WTC11 (cell line): ENCODE data around the gene KRT4. TPM values are rescaled to one million over a fixed set of nuclear protein-coding genes. Genes with fewer than 3 reads are reported as not detected.
A peak's percentile ranks its signal among the peaks of the same experiment; 100 is the strongest.

ENCODE experiments used
- ATAC-seq: fragments of 200-7000 bp; cut with Tn5 transposase; 2 replicates; pipeline ENCODE4 v1.10.0; 2021; ENCODE audit warnings: mild to moderate bottlenecking, moderate library complexity
- CTCF ChIA-PET: fragments of 300-600 bp; sonication (Branson Sonifier 250); formaldehyde crosslinking; loops from one replicate; lab custom pipeline; 2021; ENCODE audit warnings: antibody characterized with exemption; lab: Charles Lee
- POLR2A ChIA-PET: fragments of 350-600 bp; sonication (Branson Sonifier 250); formaldehyde crosslinking; loops from one replicate; lab custom pipeline; 2021; ENCODE audit warnings: antibody characterized with exemption; lab: Charles Lee
- DNase-seq: peaks from one replicate; pipeline ENCODE4 v3.0.0; 2021; ENCODE audit warnings: low spot score
- H3K27ac Mint-ChIP-seq: 2 replicates; pipeline ENCODE4 v1.8.0; 2021; ENCODE audit warnings: mixed read lengths
- H3K27me3 Mint-ChIP-seq: 2 replicates; pipeline ENCODE4 v1.8.0; 2021; ENCODE audit warnings: low read depth, mild to moderate bottlenecking, moderate library complexity, mixed read lengths
- H3K36me3 Mint-ChIP-seq: 2 replicates; pipeline ENCODE4 v1.8.0; 2021; ENCODE audit warnings: mixed read lengths
- H3K4me1 Mint-ChIP-seq: 2 replicates; pipeline ENCODE4 v1.8.0; 2022; ENCODE audit warnings: mixed read lengths
- H3K4me3 Mint-ChIP-seq: 2 replicates; pipeline ENCODE4 v1.8.0; 2021; ENCODE audit warnings: mild to moderate bottlenecking, moderate library complexity, mixed read lengths
- H3K9me3 Mint-ChIP-seq: 2 replicates; pipeline ENCODE4 v1.8.0; 2021; ENCODE audit warnings: mixed read lengths
- MYBL2 ChIP-seq: sonication (generic); formaldehyde crosslinking; IDR thresholded peaks from 2 replicates; pipeline ENCODE4 v1.8.1; 2023; ENCODE audit warnings: mild to moderate bottlenecking, moderate library complexity, missing genetic modification reagents
- SOX15 ChIP-seq: fragments of 250-450 bp; sonication (Bioruptor Pico); IDR thresholded peaks from 2 replicates; pipeline ENCODE4 v1.9.0; 2021; ENCODE audit warnings: mild to moderate bottlenecking
- TEAD1 ChIP-seq: sonication (generic); formaldehyde crosslinking; IDR thresholded peaks from 2 replicates; pipeline ENCODE4 v1.8.0; 2022; ENCODE audit warnings: mild to moderate bottlenecking, missing genetic modification reagents
- ZNF232 ChIP-seq: sonication (generic); formaldehyde crosslinking; IDR thresholded peaks from 2 replicates; pipeline ENCODE4 v1.8.0; 2022; ENCODE audit warnings: mild to moderate bottlenecking, missing genetic modification reagents
- total RNA-seq: library from RNA; stranded (reverse); gene quantifications from 3 replicates; pipeline ENCODE4 v1.2.3, GENCODE V29; 2021
- TF ChIP-seq, protein P1 (sequence below): sonication (generic); formaldehyde crosslinking; IDR thresholded peaks from 2 replicates; pipeline ENCODE4 v1.8.1; 2023; ENCODE audit warnings: mild to moderate bottlenecking, missing genetic modification reagents
- TF ChIP-seq, protein P2 (sequence below): sonication (generic); formaldehyde crosslinking; IDR thresholded peaks from 2 replicates; pipeline ENCODE4 v1.8.0; 2023; ENCODE audit warnings: missing genetic modification reagents, mild to moderate bottlenecking, borderline replicate concordance
- TF ChIP-seq, protein P3 (sequence below): fragments of 250-450 bp; sonication (Bioruptor Pico); IDR thresholded peaks from 2 replicates; pipeline ENCODE4 v1.9.0; 2021; ENCODE audit warnings: mild to moderate bottlenecking, borderline replicate concordance

The KRT4 gene
- total RNA-seq, 1 experiment from 2014 or later = not detected

DNA sequence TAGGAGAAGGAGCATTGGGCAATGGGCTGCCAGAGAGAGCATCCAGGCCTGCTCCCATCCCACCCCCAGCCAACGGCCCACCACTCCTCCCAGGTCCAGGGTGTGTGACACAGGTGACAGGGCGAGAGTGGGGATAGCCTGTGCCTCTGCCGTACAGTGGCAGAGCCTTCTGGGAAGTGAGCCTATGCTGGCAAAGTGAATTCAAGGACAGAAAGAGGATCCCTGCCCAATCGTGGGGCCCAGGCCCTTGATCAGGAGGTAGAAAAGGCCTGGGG is 20.7 kb upstream of the KRT4 start:
- DNase-seq (no peak), ATAC-seq (no peak)
- H3K27ac Mint-ChIP-seq = no peak overlapping the region; the same call in 1 of the 2 replicates
- no peak for TF ChIP-seq MYBL2 (CRISPR knock-in tag)
- POLR2A ChIA-PET = no interaction called here
- H3K36me3 Mint-ChIP-seq = no peaks in the 10 kb centered on the region
- no peak overlapping the region for H3K4me3 Mint-ChIP-seq
- H3K4me1 Mint-ChIP-seq = no peaks in the 10 kb centered on the region
- peaks cover 2% of the 10 kb centered on the region; the same call in 1 of the 2 replicates for H3K27me3 Mint-ChIP-seq
- CTCF ChIA-PET = no interaction called here
- no peaks in the 10 kb centered on the region for H3K9me3 Mint-ChIP-seq

DNA sequence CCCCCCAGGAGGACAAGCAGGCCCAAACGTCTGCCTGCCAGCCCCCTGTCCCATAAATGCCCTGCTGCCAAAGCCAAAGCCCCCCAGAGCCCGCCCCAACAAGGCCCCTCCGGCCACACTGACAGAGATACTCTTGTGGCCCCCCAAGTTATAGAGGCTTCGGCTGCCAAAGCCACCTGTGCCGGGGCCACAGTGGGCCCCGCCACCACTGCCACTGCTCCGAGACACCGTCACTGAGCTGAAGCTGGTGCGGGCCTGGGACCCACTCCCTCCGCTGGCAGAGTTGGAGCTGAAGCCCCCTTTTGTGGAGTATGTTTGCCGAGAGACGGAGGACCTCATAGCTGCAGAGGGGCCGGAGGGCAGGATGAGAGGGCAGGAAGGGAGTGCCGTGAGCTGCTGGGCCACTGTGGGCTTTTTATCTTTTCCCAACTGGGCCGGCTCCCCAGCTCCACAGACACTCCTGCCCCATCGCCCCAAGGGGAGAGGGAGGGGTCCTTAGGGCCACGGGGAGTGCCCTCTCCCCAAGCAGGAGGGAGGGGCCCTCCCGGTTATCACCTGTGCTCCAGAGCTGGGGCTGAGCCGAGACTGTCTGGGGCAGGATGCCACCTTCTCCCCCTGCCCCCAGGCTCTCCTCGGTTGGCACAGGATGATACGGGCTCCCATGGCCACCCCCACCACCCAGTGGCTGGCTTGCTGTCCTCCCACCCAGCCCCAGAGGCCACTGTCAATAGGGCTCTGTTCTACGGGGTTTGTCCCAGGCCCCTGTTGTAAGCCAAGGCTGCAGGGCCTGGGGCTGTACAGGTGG is 20.2 kb upstream of the KRT4 start, which contains the start of gene KRT79:
Gene KRT79 (minus strand): TSS at position 390 of the 805 bp plus-strand sequence. CDS start 51 bp downstream, at position 339.
- H3K36me3 Mint-ChIP-seq = no peaks in the 10 kb centered on the region
- ATAC-seq (no peak), DNase-seq (no peak)
- ChIA-PET CTCF (interaction anchor here (1.0 kb wide), 1 partner anchor 31 kb away, joined by 4 read pairs; no protein-coding TSS in a partner anchor), POLR2A (no interaction called here)
- peak within 1 kb of the TSS; percentile 9; the same call in 1 of the 2 replicates for H3K27ac Mint-ChIP-seq
- H3K27me3 Mint-ChIP-seq = peaks cover 2% of the 10 kb centered on the region; the same call in 1 of the 2 replicates
- H3K4me3 Mint-ChIP-seq = no peak within 1 kb of the TSS
- H3K9me3 Mint-ChIP-seq = no peaks in the 10 kb centered on the region
- TF ChIP-seq, protein P1, sequence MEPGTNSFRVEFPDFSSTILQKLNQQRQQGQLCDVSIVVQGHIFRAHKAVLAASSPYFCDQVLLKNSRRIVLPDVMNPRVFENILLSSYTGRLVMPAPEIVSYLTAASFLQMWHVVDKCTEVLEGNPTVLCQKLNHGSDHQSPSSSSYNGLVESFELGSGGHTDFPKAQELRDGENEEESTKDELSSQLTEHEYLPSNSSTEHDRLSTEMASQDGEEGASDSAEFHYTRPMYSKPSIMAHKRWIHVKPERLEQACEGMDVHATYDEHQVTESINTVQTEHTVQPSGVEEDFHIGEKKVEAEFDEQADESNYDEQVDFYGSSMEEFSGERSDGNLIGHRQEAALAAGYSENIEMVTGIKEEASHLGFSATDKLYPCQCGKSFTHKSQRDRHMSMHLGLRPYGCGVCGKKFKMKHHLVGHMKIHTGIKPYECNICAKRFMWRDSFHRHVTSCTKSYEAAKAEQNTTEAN = no peak
- TF ChIP-seq, protein P2, sequence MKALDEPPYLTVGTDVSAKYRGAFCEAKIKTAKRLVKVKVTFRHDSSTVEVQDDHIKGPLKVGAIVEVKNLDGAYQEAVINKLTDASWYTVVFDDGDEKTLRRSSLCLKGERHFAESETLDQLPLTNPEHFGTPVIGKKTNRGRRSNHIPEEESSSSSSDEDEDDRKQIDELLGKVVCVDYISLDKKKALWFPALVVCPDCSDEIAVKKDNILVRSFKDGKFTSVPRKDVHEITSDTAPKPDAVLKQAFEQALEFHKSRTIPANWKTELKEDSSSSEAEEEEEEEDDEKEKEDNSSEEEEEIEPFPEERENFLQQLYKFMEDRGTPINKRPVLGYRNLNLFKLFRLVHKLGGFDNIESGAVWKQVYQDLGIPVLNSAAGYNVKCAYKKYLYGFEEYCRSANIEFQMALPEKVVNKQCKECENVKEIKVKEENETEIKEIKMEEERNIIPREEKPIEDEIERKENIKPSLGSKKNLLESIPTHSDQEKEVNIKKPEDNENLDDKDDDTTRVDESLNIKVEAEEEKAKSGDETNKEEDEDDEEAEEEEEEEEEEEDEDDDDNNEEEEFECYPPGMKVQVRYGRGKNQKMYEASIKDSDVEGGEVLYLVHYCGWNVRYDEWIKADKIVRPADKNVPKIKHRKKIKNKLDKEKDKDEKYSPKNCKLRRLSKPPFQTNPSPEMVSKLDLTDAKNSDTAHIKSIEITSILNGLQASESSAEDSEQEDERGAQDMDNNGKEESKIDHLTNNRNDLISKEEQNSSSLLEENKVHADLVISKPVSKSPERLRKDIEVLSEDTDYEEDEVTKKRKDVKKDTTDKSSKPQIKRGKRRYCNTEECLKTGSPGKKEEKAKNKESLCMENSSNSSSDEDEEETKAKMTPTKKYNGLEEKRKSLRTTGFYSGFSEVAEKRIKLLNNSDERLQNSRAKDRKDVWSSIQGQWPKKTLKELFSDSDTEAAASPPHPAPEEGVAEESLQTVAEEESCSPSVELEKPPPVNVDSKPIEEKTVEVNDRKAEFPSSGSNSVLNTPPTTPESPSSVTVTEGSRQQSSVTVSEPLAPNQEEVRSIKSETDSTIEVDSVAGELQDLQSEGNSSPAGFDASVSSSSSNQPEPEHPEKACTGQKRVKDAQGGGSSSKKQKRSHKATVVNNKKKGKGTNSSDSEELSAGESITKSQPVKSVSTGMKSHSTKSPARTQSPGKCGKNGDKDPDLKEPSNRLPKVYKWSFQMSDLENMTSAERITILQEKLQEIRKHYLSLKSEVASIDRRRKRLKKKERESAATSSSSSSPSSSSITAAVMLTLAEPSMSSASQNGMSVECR (CRISPR knock-in tag) = no peak
- TF ChIP-seq SOX15 (CRISPR knock-in tag) (no peak), ZNF232 (CRISPR knock-in tag) (no peak)
- TF ChIP-seq, protein P3, sequence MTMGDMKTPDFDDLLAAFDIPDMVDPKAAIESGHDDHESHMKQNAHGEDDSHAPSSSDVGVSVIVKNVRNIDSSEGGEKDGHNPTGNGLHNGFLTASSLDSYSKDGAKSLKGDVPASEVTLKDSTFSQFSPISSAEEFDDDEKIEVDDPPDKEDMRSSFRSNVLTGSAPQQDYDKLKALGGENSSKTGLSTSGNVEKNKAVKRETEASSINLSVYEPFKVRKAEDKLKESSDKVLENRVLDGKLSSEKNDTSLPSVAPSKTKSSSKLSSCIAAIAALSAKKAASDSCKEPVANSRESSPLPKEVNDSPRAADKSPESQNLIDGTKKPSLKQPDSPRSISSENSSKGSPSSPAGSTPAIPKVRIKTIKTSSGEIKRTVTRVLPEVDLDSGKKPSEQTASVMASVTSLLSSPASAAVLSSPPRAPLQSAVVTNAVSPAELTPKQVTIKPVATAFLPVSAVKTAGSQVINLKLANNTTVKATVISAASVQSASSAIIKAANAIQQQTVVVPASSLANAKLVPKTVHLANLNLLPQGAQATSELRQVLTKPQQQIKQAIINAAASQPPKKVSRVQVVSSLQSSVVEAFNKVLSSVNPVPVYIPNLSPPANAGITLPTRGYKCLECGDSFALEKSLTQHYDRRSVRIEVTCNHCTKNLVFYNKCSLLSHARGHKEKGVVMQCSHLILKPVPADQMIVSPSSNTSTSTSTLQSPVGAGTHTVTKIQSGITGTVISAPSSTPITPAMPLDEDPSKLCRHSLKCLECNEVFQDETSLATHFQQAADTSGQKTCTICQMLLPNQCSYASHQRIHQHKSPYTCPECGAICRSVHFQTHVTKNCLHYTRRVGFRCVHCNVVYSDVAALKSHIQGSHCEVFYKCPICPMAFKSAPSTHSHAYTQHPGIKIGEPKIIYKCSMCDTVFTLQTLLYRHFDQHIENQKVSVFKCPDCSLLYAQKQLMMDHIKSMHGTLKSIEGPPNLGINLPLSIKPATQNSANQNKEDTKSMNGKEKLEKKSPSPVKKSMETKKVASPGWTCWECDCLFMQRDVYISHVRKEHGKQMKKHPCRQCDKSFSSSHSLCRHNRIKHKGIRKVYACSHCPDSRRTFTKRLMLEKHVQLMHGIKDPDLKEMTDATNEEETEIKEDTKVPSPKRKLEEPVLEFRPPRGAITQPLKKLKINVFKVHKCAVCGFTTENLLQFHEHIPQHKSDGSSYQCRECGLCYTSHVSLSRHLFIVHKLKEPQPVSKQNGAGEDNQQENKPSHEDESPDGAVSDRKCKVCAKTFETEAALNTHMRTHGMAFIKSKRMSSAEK (CRISPR knock-in tag) = no peak
- H3K4me1 Mint-ChIP-seq = no peaks in the 10 kb centered on the region

DNA sequence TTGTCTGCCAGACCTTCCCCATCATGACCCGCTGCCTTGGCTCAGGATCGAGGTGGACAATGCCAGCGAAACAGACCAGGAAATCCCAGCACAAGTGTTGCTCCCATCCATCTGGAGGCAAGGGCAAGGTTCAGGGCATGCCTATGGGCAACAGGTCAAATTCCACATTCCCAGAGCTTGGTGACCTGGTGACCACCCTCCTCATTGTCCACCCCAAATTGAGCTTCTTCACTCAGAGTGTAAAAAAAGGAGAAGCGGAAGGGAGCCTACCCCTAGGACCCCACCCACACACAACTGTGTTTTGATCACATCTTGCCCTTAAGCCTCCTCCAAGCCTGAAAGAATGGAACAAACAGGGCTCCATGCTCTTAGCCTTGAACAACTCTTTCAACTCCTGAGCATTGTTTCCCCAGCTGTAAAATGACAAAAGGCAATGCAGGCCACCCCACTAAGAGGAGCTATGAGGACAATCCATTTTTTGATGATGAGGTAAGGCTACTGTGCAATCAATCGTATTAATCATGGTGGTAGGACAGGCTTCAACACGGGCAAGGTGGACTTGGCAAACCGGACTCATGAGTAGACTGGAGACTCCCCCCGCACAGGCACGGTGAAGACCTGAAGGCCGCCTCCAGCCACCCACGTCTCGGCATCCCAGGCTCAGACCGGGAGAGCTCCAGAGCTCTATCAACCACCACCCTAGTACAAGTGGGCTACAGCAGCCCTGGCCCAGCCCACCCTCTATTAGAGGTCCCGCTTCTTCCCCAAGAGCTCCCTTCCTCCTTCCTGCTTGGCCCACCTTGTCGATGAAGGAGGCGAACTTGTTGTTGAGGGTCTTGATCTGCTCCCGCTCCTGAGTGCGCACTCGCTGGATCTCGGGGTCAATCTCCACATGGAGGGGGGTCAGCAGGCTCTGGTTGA is 19.3 kb upstream of the KRT4 start:
- Mint-ChIP-seq H3K4me3 (no peak overlapping the region), H3K9me3 (no peaks in the 10 kb centered on the region), H3K27me3 (peaks cover 2% of the 10 kb centered on the region; the same call in 1 of the 2 replicates), H3K4me1 (no peaks in the 10 kb centered on the region), H3K36me3 (no peaks in the 10 kb centered on the region), H3K27ac (peak overlapping the region; percentile 9; the same call in 1 of the 2 replicates)
- ChIA-PET POLR2A (no interaction called here), CTCF (interaction anchor here (1.0 to 1.1 kb wide), 2 partner anchors 32 to 37 kb away, joined by 3 to 4 read pairs; no protein-coding TSS in a partner anchor)
- DNase-seq = no peak
- no peak for TF ChIP-seq TEAD1
- no peak for ATAC-seq
